HG03378 (cell line): Measurements from ENCODE around the gene SELENOP.
"Not testable (repeated sequence)": the region's sequence is repeated elsewhere in the genome, so short reads cannot be mapped to it uniquely, and the experiment has no call there.

Source experiments
- ATAC-seq: cut with Tn5 transposase; IDR thresholded peaks from one replicate; pipeline ENCODE4 v1.9.1; 2021; ENCODE audit warnings: mild to moderate bottlenecking, moderate library complexity; ENCODE audit not compliant: unreplicated experiment

The SELENOP gene, protein sequence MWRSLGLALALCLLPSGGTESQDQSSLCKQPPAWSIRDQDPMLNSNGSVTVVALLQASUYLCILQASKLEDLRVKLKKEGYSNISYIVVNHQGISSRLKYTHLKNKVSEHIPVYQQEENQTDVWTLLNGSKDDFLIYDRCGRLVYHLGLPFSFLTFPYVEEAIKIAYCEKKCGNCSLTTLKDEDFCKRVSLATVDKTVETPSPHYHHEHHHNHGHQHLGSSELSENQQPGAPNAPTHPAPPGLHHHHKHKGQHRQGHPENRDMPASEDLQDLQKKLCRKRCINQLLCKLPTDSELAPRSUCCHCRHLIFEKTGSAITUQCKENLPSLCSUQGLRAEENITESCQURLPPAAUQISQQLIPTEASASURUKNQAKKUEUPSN

DNA sequence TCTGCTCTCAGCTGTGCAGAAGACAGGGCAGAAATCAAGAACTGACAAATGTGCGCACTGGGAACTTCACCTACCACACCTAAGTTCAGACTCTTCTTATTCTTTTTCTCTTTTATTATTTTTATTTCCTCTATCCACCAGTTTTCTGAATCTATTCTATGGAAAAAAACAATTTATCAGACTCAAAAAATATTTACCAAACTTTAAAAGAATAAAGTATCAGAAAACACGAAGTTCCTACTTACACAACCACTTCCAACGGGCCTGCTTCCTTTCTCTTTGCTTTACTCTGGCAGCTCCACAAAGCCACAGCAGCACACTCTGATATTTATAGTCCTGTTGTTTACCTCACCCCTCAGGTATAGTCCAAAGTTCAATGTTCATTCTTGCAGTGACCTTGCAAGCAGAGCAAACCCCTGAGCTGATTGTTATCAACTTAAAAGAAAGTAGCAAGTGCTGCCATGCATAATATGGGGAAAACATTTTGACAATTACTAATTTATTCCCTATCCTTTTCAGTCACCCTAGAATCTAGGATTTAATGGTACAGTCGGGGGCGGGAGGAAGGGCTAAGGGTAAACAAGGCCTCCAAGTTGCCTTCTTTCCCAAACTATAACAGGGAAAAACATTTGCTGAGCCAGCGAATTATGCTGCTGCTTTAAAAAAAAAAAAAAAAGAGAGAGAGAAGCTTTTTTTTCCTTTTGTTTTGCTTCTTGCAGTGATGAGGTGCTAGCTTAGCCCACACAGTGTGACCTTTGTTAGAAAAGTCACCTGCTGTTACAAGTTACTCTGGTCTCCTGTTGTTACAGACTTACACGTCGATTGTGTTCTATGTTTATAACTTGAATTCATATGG is at the start of gene SELENOP:
TSS of gene SELENOP (minus strand) at position 302 of the 856 bp plus-strand sequence. CDS start 3,539 bp downstream, outside the sequence.
- ATAC-seq: no peak

DNA sequence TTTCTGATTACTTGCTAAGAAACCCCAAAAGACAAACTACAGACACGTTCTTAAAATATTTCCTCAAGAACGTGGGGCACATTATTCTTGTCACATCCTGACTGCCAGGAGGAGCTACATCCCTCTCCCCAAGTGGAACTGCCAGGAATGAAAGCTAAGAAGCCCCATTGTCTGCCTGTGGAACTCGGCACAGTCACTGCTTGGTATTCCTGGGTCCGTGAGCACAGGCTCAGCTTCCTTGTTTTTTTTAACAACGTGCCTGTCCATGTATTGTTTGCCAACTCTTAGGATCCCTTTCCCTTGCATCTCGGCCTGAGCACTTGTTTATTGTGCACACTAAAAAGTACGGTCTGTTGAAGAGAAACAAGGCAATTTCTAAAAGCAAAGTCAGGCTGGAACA is 47.0 kb upstream of the SELENOP start:
- no peak for ATAC-seq

DNA sequence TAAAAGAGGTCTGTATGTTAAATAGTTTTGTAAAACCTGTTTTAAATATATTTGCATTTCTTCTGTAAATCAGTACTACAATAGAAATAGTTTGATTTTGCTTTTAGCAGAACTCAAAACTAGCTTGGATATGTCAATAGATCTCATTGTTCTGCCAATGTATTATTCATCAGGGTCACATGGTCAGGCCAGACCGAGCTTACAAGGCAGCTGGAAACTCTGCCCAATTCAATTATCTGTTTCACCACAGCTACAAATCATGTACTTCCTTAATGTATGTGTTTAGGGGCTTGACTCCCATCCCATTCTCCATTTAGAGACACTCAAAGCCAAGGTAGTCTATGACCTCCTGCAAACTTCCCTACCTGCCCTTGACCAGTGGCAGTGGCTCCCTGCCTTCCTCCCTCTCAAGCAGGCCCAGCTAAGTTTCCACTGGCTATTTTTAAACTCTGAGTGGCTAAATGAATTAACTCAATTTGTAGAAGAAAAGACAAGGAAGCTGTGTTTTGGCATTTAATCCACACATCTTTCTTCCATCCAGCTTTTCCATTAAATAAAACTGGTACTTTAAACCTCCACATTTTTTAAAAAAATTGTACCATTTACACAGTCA is 46.4 kb upstream of the SELENOP start:
- no peak for ATAC-seq

DNA sequence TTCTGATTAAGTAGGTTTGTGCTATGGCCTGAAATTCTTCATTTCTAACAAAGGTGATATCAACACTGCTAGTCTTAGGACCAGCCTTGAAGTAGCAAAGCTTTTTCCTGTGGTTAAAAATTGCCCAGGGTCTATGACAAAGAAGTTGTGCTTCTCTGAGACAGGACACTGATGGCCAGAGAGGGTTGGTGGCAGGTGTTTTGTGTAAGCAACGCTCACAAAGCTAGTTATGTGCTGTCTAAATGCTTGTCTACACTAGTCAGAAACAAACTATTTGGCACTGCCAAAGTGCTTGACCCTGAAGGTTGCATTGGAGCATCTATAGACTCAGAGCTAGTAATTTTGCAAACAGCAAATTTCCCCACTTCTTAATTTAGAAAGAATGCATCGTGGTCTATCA is 44.1 kb upstream of the SELENOP start:
- no peak for ATAC-seq

DNA sequence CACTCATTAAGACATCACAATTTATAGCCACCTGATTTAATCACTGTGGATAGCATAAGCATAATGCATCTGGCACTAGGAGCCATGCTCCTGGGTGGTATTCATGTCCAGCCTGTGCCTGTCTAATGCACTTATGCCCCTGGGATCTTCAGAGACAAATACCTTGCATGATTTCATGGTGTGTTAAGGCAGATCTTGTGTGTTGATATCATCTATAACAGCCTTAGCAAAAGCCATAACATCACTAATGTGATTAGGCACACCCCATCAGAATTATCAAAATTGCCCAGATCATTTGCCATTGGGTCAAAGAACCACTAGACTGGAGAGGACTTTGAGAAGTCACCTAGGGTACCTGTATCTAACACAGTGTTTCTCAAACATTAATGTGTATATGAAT is 43.7 kb upstream of the SELENOP start:
- ATAC-seq: no peak

DNA sequence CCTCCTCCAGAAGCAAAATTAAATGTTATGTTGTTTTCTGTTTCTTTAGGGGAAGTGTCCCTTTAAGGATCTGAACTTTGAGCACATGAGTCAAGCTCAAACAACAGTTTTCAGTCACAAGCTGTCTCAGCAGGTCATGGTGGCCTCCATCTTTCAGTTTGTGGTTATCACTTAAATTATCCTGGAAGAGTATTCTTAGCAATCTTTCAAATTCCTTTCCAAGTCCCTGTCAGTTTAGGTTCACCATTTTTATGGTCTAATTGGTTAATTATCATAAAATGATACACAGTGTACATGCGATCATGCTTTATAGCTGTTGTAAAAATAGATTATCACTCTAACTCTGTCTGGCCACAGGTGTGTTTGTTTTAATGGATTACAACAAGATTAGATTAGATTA is 43.1 kb upstream of the SELENOP start:
- ATAC-seq: no peak

DNA sequence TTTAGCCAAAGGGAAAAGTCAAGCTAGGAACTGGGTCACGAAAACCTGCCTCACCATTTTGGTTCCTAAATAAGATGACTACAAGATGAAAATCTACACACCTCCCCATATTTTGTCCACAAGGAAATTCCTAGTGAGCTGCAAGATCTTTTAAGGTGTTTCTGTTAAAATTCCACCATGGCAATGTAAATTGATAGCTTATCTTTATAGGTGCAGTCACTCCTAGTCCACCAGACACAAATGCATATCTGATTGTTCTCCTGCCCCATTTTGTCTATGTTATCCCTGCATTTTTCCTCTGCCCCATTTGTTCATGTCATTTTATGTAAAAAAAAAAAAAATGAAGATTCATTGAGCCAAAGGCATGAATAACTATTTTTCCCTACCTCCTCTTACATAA is 41.1 kb upstream of the SELENOP start:
- no peak for ATAC-seq

DNA sequence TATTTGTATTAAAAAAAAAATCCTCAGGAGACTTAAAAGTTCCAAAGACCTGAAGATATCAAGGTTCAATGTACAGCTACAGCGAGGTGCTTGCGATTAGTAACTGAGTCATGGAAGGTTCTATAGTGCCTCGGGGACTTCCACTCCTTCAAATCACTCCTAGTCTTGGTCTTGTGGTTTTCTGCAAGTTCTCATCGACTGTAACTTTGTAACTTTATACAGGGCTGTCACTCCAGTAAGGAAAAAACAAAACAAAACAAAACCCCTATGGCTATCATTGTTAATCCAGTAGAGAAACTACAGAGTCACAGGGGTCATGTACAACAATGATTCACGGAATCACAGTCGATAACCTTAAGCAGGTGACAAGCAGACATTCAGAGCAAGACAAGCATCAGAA is 39.8 kb upstream of the SELENOP start:
- ATAC-seq: no peak

DNA sequence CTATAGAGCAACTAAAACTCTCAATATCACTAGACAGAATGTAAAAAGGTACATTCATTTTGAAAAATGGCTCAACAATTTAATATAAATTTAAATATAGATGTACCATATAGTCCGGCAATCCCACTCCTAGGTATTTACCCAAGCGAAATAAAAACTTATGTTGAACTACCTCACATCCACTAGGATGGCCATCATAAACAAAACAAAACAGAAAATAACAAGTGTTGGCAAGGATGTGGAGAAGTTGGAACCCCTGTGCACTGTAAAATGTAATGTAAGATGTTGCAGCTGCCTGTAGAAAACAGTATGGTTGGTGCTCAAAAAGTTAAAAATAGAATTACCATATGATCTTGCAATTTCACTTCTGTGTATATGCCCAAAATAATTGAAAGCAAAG is 36.9 kb upstream of the SELENOP start:
- ATAC-seq: no peak

DNA sequence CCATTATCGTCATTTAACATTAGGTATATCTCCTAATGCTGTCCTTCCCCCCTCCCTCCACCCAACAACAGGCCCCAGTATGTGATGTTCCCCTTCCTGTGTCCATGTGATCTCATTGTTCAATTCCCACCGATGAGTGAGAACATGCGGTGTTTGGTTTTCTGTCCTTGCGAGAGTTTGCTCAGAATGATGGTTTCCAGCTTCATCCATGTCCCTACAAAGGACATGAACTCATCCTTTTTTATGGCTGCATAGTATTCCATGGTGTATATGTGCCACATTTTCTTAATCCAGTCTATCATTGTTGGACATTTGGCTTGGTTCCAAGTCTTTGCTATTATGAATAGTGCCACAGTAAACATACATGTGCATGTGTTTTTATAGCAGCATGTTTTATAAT is 32.7 kb upstream of the SELENOP start:
- not testable (repeated sequence) for ATAC-seq

DNA sequence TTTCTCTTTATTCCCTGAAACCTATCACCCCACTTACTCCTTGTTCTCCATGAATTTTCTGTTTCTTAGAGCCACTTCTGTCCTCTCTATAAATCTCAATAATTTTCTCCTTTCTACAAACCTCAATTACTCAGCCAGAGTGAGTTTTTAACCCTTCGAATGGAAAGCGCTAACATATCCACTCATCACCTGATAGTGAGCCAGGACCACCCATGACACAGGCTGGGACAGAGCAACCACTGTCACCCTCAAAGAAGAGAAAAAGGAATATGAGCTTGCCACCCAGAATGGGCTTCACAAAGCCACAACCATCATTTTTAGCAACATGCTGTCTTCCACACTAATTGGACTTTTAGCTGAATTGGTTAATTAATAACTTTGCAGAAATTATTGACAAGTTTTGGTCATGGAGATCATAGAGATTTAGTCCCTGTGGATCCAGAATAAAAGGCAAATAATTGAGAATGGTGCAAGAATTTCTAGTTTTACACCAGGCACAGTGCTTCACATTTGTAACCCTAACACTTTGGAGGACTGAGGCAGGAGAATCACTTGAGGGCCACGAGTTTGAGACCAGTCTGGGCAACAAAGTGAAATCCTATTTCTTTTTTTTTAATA is 32.1 kb upstream of the SELENOP start:
- ATAC-seq: no peak

DNA sequence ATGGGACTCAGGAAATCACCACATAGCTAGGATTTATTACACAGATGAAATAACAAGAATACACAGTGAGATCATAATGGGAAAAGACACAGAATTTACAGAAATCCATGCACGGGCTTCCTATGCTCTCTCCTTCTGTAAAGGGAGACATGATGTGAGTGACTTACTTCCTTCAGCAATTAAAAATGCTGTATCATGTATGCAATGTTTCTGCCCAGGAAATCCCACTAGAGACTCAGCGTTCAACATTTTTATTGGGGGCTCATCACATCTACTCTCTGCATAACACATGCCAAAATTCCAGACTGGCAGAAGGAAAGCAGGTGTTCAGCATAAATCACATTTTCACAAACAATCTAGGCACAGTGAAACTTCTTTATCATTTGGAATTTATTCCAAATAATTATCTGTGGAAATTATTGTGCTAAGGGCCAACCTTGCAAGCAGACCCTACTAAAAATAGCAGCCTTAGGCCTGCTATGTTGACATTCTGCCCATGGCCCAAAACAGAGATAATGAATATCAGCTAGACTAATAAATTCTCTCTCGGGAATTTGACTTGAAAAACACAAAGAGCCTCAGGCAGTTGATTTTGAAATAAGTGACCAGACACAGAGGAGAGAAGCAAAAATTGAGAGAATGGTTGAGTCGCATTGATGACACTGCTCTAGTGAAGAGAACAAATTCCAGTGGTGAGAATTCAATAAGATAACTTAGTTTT is 31.4 kb upstream of the SELENOP start:
- ATAC-seq: no peak

DNA sequence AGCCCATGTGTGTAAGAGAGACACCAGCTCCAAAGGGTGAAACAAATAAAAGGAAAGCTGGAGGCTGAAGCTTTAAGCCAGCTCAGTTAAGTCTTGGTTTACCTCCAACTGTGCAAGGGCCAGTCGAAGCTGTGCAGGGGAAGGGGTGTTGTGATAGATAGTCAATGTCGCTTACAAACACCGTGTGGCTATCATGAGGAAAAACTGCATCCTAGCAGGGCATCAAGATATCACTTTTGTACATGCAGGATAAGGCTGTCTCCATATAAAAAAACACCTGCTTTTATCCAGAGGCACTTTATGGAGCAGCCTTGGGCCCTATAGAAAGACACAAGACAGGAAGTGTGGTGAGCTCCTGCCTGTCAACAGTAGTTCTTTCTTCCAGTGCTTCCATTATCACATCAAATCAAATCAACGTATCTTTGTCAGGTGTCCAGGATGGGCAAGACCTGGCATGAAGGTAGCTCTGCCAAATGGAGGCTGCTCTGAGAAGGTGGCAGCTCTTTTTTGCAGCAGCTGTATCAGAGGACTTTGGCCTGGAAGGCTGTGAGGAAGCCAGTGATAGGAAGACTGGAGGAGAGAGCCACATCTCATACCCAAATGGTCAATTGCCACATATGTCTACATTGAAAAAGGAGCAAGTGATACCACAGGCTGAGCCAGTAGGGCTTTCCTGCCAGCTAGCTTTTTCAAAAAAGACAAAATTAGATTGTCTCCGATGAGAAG is 29.3 kb upstream of the SELENOP start:
- no peak for ATAC-seq

DNA sequence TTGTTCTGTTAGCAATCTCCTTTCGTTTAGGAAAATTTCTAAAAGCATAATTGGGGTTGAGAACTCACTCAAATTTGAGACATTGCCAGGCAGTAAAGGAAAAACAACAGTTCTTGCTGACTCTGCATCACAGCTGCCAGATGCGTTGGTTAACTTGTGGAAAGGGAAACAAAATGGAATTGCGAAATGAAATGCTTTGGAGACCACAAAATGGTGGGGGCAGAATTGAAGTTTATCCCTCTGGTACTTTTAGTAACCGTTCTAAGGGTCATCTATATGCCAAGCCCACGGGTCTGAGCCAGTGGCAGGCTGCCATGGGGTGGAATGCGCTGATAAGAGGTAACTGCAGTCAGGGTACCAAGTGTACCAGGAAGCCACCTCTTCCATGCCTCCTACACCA is 28.6 kb upstream of the SELENOP start:
- no peak for ATAC-seq

DNA sequence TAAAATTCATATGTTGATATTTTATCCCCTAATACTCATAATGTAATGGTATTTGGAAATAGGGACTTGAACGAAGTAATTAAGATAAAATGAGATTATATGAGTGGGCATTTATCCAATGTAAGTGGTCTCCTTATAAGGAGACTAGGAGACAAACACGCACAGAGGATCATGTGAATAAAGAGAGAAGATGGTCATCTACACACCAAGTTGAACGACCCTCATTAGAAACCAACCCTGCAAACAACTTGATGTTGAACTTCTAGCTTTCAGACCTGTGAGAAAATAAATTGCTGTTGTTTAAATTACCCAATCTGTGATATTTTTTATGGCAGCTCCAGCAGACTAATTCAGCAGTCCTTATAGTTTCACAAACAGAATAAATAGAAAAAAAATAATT is 27.5 kb upstream of the SELENOP start:
- no peak for ATAC-seq

DNA sequence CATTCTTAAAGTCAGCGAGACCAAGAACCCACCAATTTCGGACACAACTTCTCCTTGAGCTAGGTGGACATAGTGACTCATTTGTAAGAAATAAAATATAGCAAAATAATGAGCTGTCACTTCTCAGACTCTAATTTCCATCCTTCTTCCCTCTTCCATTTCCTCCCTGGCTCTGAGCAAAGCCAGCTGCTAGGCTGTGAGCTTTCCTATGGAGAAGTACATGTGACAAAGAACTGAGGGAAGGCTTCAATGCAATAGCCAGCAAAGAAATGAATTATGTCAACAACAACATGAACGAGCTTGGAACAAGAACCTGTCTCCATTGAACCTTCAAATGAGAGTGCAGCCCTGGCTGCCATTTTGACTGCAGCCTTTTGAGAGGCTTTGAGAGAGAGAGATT is 25.9 kb upstream of the SELENOP start:
- ATAC-seq: no peak

DNA sequence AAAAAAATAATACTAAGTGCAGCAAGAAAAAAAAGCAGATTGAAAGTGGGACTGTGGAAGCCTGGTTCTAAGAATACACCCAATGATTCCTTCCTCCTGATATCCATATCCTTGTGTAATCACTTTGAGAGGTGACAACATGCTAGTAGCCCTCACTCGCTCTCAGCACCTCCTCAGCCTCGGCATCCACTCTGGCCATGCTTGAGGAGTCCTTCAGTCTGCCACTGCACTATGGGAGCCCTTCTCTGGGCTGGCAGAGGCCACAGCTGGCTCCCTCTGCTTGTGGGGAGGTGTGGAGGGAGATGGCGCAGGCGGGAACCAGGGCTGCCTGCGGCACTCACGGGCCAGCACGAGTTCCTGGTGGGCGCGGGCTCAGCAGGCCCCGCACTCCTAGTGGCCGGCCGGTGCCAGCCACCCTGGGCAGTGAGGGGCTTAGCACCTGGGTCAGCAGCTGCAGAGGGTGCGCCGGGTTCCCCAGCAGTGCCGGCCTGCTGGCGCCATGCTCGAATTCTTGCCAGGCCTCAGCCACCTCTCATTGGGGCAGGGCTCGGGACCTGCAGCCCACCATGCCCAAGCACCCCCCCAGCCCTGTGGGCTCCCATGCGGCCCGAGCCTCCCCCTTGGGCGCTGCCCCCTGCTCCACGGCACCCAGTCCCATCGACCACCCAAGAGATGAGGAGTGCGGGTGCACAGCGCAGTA is 24.5 kb upstream of the SELENOP start:
- no peak for ATAC-seq

DNA sequence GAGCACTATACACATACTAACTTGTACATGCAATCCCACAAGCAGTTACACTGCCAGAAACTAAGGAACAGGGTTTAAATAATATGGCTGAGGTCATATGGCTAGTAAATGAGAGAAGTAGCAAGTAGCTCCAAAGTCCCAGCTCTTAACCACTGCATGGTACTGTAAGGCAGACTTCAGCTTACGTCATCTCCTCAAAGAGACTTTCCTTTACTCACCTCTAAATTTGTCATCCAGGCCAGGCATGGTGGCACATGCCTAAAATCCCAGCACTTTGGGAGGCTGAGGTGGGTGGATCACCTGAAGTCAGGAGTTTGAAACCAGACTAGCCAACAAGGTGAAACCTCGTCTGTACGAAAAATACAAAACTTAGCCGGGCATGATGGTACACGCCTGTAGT is 20.4 kb upstream of the SELENOP start:
- ATAC-seq: no peak

DNA sequence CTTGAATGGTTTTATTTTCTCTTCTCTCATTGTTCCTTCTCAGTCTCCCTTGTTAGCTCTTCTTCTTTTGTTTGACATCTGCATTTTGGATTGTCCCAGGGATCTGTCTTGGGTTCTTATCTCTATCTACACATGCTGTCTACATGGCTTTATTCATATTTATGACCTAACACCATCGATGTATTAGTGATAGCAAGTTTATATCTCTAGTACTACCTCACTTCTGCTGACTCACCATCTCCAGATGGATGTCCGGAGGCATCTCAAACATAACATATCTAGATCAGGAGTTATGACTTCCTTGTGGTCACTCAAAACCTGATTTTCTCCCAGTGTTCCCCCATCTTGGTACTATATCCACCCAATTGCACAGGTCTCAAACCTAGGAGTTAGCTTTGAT is 19.2 kb upstream of the SELENOP start:
- ATAC-seq: no peak
